ENCODE measurements around the gene PLSCR1.

DNA sequence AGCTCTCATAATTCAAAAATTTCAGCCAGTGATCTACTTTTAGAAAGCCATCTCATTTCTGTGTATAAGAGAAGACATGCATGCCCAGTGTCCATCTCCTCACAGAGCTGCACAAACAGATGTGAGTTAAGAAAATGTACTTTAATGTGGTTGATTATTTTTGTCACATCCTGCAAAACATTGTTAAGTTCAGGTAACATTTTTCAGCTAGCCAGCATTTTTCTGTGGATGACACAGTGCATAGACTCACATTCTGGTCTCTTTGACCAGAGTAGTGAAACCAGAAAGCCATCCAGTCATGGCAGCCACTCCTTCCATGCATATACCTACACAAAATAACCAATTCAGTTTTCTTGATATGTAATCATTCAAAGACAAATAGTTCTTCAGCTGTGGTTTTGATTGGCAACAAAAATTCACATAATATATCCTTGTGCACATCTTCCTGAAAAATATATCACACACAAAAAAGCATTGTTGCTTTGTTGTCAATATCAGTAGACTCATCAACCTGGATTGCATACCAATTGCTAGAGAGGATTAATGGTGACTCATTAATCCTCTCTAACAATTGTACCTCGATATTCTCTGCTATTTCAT is 2.1 kb upstream of the PLSCR1 start:
- TF ChIP-seq CTCF (IDR thresholded peaks at IDR 0.05) (no peak), POLR2A (IDR thresholded peaks at IDR 0.05) (no peak)
